NCI-H146 treated with DMSO at 0.1 percent for 48 hours (cell line): ENCODE results near the gene ZCCHC2.
A peak's percentile ranks its signal among the peaks of the same experiment; 100 is the strongest.

ENCODE experiments used
- DNase-seq: peaks from one replicate; lab custom pipeline; 2025; ENCODE audit not compliant: unreplicated experiment; lab: John Stamatoyannopoulos, UW

ZCCHC2 gene

DNA sequence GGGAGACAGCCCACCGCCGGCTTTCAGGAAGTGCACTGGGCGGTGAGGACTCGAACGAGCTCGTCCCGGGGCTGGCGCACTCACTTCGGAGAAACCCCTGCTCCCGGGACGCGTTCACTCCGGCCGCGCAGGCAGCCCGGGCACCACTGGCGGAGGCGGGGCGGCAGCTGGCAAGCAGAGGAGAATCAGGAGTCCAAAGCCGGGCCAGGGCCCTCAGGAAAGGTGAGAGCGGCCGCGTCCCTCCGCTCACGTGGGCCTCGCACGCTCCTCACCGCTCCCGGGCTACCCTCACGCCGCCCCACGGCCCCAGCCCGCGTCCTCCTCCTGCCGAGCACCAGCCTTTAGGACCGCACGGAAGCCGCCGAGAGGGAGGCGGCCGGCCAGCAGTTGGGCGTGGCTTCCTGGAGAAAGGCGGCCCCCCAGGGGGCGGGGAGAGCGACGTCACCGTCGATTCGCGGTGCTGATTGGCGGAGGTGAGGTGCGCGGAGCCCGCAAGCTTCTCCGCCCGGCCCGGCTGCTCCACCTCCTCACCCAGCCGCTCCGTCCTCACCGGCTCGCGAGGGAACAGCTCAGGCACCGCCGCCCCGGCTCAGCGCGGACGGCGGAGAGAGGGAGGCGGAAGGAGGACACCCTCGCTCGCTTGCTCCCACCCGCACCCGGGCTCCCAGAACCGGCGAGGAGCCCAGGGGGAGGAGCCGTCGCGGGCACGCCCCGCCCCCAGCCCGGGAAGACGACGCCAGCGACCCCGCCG is at the start of gene ZCCHC2:
Gene ZCCHC2, plus strand, starts transcription at position 522 of the 751 bp plus-strand sequence. CDS start 400 bp downstream, outside the sequence.
- peak; percentile 98 for DNase-seq

DNA sequence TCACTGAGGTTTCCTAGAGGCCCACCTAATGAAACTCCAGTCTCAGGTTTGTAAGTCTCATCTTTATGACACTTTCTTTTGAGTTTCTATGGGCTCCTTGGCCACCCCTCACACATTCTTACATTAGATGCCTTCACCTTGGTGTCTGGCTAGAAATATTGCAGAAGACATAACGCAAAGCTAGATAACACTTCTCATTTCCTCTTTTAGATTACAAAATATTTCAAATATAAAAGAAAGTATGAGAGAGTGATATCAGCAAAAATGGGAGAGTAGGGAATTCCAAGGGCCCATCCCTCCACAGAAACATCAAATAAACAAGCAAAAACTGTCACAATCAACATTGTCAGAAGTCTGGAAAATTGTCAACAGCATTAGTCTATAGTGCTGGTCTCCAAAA is 43.3 kb upstream of the ZCCHC2 start:
- no peak for DNase-seq

DNA sequence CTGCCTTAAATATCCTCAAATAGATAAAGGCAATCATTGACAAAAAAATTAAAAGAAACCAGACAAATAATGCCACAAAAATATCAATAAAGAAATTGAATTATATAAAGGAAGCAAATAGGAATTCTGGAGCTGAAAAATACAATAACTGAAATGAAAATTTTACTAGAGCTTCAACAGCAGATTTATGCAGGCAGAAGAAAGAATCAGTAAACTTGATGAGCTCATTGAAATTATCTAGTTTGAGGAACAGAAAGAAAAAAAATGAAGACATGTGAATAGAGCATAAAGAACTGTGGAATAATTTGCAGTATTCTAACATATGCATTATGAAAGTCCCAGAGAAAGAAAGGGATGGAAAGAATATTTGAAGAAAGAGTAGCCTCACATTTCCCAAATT is 41.9 kb upstream of the ZCCHC2 start:
- no peak for DNase-seq

DNA sequence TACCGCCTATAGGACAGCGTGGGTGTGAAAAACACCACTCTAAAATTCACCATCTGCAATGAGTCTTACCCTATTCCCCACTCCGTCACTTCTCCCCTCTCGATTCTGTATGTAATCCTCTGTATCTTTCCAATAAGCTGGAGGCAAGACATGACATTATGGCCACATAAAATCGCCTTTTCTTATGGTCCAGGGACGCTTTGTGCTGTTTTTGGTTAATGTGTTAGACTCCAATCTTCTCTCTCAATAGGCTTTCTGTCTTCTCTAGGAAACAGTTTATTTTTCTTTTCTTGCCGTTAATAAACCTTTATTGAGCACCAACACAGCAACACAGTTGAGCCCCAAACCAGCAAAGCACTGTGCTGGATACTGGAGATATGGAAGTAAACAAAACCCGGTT is 37.9 kb upstream of the ZCCHC2 start:
- DNase-seq = no peak

DNA sequence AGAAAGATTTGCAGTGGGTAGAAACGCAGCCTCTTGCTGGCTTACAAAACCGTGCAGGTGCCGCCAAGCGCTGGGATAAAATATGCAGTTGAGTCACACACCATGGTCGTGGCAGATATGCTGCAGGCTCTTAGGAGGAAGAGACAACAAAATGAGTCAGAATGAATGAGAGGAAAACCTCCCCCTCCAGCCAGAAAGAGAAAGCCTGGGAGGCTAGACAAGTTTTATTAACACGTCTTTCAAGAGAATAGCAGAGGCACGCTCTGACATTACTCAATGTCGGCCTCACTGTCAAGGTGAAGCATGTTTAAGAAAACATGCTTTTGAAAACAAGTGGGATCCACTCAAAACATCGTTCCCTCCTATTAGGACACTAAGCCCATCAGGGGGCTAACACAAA is 37.1 kb upstream of the ZCCHC2 start:
- DNase-seq = no peak

DNA sequence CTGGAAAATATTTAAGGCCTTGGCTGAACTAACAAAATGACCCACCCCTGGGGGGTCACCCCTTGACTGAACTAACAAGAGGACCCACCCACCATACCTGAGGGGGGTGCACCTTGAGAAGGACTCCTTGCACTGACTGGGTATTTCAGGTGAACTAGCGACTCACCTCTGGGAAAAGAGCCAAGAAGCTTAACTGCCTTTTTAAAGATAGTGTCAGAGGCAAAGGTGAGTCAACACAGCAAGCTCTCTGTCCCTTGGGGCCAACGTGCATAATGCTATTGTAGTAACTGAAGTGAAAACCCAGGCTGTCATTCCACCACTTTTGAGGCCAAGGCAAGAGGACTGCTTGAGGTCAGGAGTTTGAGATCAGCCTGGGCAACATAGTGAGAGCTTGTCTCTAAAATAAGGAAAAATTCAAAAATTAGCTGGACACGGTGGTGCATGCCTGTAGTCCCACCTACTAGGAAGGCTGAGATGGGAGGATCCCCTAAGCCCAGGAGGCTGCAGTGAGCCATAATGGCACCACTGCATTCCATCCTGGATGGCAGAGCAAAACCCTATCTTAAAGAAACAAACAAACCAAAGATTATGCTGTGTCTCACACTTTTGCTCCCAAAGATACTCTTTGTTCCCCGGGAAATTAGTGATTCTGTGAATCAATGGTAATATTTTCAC is 36.4 kb upstream of the ZCCHC2 start:
- DNase-seq = no peak

DNA sequence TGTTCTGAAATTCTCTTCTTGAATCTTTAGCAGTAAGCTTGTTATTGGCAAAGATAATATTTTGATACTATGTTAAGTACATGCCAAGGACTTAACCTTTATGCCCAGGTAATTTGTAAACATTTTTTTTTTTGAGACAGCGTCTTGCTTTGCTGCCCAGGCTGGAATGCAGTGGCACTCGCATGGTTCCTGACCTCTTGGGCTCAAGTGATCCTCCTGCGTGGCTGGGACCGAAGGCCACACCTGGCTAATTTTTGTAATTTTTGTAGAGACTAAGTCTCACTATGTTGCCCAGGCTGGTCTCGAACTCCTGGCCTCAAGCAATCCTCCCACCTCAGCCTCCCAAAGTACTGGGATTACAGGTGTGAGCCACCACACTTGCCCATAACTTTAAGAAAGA is 35.7 kb upstream of the ZCCHC2 start:
- no peak for DNase-seq

DNA sequence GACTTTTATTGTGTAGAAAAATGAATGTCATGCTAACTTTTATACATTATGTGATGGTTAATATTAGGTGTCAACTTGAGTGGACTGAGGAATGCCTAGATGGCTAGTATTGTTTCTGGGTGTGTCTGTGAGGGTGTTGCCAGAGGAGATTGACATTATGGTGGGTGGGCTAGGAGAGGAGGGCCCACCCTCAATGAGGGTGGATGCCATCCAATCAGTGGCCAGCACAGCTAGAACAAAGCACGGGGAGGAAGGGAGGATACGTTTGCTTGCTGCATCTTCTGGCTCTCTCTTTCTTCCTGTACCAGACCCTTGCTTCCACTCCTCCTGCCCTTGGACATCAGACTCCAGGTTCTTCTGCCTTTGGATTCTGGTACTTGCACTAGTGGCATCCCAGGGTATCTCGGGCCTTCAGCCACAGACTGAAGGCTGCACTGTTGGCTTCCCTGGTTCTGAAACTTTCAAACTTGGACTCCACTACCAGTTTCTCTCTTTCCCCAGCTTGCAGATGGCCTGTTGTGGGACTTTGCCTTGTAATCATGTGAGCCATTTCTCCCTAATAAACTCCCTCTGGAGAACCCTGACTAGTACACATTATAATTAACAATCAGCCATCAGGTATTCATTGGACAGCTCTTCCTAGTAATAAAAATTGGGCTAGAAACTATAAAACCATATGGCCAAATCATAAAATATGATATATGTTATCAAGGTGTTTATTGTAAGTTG is 31.7 kb upstream of the ZCCHC2 start:
- no peak for DNase-seq

DNA sequence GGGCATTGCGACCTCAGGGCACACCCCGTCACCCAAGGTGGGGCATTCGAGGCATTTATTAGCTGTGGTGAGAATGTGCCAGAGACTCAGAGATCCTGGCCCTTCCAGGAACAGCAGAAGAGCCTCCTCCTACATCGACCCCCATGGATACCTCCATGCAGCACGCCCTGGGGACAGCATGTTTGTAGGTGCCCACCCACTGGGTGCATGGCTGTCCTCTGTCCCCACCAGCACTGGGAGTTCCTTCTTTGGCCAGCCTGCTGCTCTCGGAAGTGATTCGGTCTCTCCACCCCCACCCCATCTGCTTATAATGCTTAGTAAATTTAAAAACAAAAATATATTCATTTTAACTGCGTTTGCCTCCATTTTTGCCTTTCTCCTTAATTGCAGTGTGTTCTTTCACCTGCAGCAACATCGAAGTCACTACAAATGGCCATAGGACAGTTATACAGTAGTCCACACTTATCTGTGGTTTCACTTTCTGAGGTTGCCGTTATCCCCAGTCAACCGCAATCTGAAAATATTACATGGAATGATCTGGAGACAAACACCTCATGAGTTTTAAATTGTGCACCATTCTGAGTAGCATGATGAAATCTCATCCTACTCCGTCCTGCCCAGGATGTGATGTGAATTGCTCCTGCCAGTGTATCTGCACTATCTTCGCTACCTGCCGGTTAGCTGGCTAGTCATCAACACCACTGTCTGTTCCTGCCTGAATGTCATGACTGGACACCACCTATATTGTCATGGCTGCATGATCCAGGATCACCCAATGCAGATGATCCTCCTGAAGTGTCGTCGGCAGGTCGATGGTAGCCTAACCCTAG is 29.6 kb upstream of the ZCCHC2 start:
- DNase-seq = no peak

DNA sequence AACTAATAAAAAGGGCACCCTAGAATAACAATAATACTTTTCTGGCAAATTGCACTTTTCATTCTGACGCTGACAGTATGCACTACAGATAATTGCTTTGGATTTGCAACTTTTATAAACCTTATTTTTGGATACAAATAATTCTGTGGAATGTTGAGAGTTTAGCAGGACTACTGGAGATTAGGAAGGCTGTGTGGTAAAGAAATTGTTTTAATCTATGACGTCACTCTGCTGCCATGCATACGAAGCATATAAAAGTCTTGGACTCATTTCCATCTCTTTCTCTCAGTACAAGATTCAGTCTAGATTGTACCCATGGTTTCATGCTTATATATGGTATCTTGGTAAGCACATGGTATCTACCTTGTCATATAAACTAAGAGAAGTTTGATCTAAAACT is 28.1 kb upstream of the ZCCHC2 start:
- no peak for DNase-seq

DNA sequence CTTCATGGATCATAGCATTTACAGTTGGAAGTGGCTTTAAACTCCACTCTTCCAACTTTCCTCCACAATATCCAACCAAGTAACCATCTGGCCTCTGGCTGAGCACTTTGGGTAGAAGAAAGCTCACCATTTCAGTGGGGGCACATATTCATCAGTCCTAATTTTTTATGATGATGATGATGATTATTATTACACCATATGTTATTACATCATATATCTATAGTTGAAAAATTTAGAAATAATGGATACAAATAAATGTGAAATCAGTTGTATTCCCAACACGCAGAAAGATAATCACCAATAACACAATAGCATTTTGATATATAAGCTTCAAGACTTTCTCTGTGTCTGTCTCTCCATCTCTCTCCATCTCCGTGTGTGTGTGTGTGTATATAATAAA is 26.6 kb upstream of the ZCCHC2 start:
- DNase-seq = no peak

DNA sequence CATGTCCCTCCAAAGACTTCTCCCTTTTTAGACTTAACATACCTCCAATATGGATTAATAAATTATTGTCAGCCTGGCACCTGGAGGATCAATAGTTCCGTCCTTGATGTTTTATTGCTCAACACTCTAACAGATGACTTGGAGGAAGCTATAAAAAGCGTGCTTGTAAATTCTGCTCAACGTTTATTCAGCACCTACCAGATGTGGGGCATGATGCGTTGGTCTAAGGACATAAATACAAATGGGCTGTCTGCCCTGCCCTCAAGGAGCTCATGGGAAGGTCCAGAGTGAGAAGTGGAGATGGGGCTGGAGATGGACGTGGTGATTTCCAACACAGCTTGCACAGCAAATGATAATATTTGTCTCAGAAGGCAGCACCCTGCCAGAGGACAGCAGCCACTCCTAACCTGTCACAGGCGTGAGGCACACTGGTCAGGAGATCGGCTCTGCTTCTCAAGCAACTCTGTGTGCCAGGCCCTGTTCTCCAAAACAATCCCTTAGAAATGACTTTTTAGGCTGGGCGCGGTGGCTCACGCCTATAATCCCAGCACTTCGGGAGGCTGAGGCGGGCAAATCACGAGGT is 25.5 kb upstream of the ZCCHC2 start:
- DNase-seq = no peak

DNA sequence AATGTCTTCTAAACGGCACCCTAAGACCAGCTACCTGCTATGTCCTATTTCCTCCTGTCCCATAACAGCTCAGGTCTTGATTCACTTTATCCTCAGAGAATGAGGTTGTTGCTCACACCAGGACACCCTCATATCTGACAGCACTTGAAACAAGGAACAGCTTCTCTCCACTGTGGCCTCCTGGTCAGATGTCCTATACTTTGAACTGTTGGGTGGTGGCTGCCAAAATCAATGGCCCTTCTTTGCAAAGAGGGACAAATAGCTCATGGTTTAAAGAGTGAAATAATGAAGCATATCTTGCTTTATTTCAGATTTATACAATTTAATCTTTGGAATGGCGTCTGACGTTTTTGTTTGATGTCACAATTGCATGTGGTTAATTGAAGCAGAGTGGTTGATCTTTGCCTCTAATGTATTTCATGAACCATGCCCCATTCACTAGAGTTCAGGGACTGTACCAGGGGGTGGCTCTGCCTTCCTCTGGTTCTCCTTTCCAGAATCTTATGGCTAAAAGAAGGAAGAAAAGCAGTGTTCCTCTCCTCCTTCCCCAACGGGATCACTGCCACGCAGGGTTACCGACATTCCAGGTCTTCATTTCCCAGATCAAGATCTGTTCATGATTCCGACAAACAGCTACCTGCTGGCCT is 24.1 kb upstream of the ZCCHC2 start:
- no peak for DNase-seq

DNA sequence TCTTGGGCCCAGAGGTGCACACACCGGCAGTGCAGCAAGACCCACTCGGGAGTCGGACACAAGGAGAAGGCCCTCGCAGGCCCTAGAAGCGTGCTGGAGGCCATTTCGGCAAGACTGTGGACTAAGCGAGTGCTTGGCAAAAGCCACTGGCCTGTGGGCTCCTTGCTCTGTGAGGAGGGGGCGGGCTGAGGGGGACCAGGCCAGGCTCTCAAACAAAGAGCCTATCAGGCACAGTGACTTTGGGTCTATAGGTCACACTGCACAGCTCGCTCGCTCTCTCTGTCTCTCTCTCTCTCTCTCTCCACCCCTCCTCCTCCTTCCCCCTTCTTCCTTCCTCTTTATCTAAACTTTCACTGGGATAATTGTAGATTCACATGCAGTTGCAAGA is 23.6 kb upstream of the ZCCHC2 start:
- no peak for DNase-seq

DNA sequence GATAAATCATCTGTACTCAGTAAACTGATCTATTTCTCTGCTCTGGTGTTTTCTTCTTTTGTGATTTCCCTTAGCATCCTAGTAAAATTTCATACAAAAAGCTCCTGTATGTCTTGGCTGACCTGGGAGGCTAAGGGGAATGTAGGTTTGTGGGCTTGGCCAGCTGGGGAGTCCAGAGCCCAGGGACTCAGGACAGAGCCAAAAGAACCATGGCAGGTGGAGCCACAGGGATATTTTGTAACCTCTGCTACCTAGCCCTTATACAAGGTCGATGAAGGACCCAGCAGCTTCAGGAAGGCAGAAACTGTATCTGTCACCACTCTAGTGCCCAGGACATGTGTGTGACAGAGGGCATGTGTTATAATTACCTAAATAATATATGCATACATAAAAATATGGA is 22.7 kb upstream of the ZCCHC2 start:
- DNase-seq = no peak

DNA sequence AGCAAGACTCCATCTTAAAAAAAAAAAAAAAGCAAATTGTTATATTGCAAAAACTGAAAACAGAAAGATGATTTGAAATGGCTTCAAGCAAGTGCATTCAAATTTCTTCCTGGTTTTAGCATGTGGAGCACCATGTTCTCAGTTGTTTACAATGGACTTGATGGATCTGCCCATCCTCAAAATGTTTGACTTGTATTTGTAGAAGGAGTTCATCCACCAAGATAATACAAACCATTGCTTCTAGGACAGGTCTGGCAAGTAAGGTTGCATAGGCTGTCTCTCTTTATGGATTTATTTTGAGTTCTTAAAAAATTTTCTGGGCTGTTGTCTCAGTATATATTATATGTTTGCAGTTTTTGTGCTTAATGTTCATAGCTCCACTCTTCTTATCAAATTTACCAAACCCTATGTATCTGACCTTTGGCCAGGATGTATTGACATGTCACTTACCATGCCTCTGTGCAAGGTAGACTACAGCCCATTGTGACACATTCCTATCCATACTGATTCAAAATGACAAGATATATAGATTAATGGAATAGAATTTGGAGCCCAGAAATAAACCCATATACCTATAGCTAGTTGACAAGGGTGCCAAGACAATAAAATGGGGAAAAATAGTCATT is 21.7 kb upstream of the ZCCHC2 start:
- no peak for DNase-seq

DNA sequence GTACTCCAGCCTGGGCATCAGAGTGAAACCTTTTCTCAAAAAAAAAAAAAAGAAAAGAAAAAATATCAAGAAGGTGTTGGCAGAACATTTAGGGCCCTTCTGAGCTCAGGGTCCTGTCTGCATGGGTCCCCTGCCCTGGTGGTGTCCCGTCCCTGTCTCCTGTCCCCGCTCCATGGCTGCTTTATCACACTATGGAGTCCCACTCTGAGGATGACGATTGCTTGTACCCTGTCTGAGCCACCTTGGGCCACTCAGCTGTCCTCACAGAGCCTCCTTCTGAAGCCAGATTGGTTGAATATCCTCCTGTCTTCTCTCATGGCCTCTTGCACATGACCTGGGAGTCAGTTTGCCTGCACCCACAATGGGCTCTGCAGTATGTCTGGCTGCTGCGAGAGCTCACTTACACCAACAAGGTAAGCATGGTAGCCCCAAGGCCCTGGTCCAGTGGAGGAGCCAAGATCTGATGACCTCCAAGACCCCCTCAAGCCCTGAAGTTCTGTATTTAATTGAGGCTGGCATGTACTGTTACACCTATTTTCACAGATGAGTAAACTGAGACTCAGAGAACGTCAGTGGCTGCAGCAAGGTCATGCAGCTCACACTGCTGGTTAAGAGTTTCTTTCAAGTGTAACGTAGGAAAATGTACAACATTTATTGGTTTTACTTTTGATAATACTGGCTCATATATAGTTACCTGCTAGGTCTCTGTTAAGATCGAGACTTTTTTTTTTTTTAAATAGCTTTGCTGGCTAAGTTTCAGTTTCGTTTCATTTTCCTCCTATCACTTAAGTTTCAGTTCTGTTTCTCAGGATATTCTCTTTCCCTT is 16.9 kb upstream of the ZCCHC2 start:
- DNase-seq = no peak

DNA sequence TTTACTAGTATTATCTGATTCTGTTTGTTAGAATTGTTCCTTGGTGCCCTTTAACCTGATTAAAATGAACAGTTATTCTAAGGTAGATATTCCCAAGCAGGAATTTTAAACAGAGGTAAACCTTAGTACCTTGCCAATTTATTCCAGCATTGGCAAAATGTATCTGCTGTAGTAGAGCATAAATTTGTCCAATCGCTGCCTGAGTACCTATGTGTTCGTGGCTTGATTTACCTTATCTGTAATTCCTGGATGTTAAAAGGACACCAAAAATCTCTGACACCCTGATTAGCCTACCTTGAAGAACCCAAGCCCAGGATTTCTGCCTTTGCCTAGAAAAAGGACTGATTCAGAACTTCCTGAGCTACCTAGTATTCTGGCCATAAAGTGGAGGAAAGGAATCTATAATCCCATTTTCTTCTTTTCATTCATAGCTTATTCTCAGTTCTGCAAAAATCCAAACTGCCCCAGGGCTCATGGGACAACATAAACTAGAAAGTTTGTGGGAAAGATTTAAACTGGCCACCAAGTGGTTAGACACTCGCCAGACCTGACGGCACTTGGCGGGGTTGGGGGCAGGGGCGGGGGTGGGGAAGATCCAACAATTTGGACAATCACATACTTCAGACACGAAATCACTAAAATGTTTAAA is 16.2 kb upstream of the ZCCHC2 start:
- no peak for DNase-seq

DNA sequence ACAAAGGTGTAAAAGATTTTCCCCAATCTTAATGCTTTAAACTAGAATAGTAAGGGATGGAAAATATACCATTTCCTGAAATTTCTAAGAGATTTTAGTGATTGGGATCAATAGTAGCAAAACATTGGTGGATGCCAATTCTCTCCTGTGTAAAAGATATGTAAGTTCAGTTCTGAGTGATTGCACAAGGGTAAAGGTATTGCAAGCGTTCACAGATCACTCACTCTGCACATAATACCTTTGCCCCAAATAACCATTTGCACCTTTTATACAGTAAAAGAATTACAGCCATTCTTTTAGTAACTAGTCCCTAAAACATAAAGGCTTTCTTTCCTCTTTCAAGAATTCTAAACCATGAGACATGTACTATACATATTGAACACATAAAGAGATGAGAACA is 13.0 kb upstream of the ZCCHC2 start:
- no peak for DNase-seq
